KMS-11 (cell line): ENCODE measurements around the gene REG3G.

Source experiments
- H2AFZ ChIP-seq: fragments of 200-600 bp; sonication (generic); 2 replicates; pipeline ENCODE4 v1.6.1; 2016; ENCODE audit warnings: antibody characterized with exemption, mixed run types, low read depth
- H3K27ac ChIP-seq: fragments of 200-600 bp; sonication (generic); 2 replicates; pipeline ENCODE4 v1.6.1; 2016; ENCODE audit warnings: mild to moderate bottlenecking, mixed run types
- H3K27me3 ChIP-seq: fragments of 200-600 bp; sonication (generic); 2 replicates; pipeline ENCODE4 v1.6.1; 2017; ENCODE audit warnings: mild to moderate bottlenecking, low read depth, mixed run types, moderate library complexity; ENCODE audit not compliant: insufficient read depth
- H3K36me3 ChIP-seq: fragments of 200-600 bp; sonication (generic); 2 replicates; pipeline ENCODE4 v1.6.1; 2017; ENCODE audit warnings: mild to moderate bottlenecking, mixed run types; ENCODE audit not compliant: insufficient read depth
- H3K4me1 ChIP-seq: fragments of 200-600 bp; sonication (generic); 2 replicates; pipeline ENCODE4 v1.6.1; 2016; ENCODE audit warnings: mild to moderate bottlenecking, low read depth, mixed run types; ENCODE audit not compliant: poor library complexity, severe bottlenecking
- H3K4me2 ChIP-seq: fragments of 200-600 bp; sonication (generic); 2 replicates; pipeline ENCODE4 v1.7.0; 2016; ENCODE audit warnings: mild to moderate bottlenecking, mixed run types
- H3K4me3 ChIP-seq: fragments of 200-600 bp; sonication (generic); IDR thresholded peaks from 2 replicates; pipeline ENCODE4 v1.6.1; 2017; ENCODE audit warnings: low read depth, low read length, mixed read lengths; ENCODE audit not compliant: insufficient read depth
- H3K79me2 ChIP-seq: fragments of 200-600 bp; sonication (generic); 2 replicates; pipeline ENCODE4 v1.6.1; 2016; ENCODE audit warnings: low read depth, mixed run types; ENCODE audit not compliant: insufficient read depth
- H3K9ac ChIP-seq: fragments of 200-600 bp; sonication (generic); 2 replicates; pipeline ENCODE4 v1.6.1; 2016; ENCODE audit warnings: mild to moderate bottlenecking, mixed run types
- H4K20me1 ChIP-seq: fragments of 200-600 bp; sonication (generic); 2 replicates; pipeline ENCODE4 v1.6.1; 2016; ENCODE audit warnings: mild to moderate bottlenecking, mixed run types; ENCODE audit not compliant: insufficient read depth
- CTCF ChIP-seq: fragments of 200-600 bp; sonication (generic); conservative IDR thresholded peaks from 2 replicates; pipeline ENCODE4 v1.6.1; 2017; ENCODE audit warnings: low read depth, mild to moderate bottlenecking, antibody characterized with exemption, low read length, moderate library complexity, mixed read lengths

Gene REG3G

GRCh38 chr2:78993518-78994148 lies 31.9 kb upstream of the REG3G start:
- Histone ChIP-seq H3K36me3 (no peaks in the 10 kb centered on the region), H2AFZ (no peak overlapping the region), H3K9ac (no peak overlapping the region), H3K4me3 (no peak overlapping the region), H3K27ac (no peak overlapping the region), H3K79me2 (no peaks in the 10 kb centered on the region), H4K20me1 (no peaks in the 10 kb centered on the region), H3K4me1 (no peaks in the 10 kb centered on the region), H3K27me3 (no peaks in the 10 kb centered on the region), H3K4me2 (no peak overlapping the region)
- TF ChIP-seq CTCF = no peak

- H3K4me2 ChIP-seq = no peak overlapping the region
- H3K36me3 ChIP-seq = no peaks in the 10 kb centered on the region
- H3K9ac ChIP-seq = no peak overlapping the region
- H3K79me2 ChIP-seq = no peaks in the 10 kb centered on the region
- no peak for TF ChIP-seq CTCF
- no peaks in the 10 kb centered on the region for H3K27me3 ChIP-seq
- no peaks in the 10 kb centered on the region for H4K20me1 ChIP-seq
- no peak overlapping the region for H3K4me3 ChIP-seq
- no peak overlapping the region for H3K27ac ChIP-seq
- H3K4me1 ChIP-seq = no peaks in the 10 kb centered on the region
- no peak overlapping the region for H2AFZ ChIP-seq
These were observed 30.7 kb upstream of the REG3G start for GRCh38 chr2:78994789-78995188.

- H3K79me2 ChIP-seq = no peaks in the 10 kb centered on the region
- no peak overlapping the region for H2AFZ ChIP-seq
- no peak overlapping the region for H3K27ac ChIP-seq
- peak; percentile 75 for TF ChIP-seq CTCF
- no peaks in the 10 kb centered on the region for H4K20me1 ChIP-seq
- no peak overlapping the region for H3K9ac ChIP-seq
- no peak overlapping the region for H3K4me2 ChIP-seq
- no peaks in the 10 kb centered on the region for H3K36me3 ChIP-seq
- H3K4me3 ChIP-seq = no peak overlapping the region
- no peaks in the 10 kb centered on the region for H3K27me3 ChIP-seq
- no peaks in the 10 kb centered on the region for H3K4me1 ChIP-seq
These were observed 26.1 kb upstream of the REG3G start for GRCh38 chr2:78999406-78999805.

- H3K4me3 ChIP-seq = no peak overlapping the region
- H3K36me3 ChIP-seq = no peaks in the 10 kb centered on the region
- no peaks in the 10 kb centered on the region for H3K4me1 ChIP-seq
- no peak for TF ChIP-seq CTCF
- H3K4me2 ChIP-seq = no peak overlapping the region
- H3K27me3 ChIP-seq = no peaks in the 10 kb centered on the region
- no peaks in the 10 kb centered on the region for H3K79me2 ChIP-seq
- H4K20me1 ChIP-seq = no peaks in the 10 kb centered on the region
- H3K27ac ChIP-seq = no peak overlapping the region
- H2AFZ ChIP-seq = no peak overlapping the region
- no peak overlapping the region for H3K9ac ChIP-seq
These were observed 25.4 kb upstream of the REG3G start for GRCh38 chr2:79000008-79000576.
